GM18907 (cell line): ENCODE data around the gene PPIL1.
"Not testable (repeated sequence)": the region's sequence is repeated elsewhere in the genome, so short reads cannot be mapped to it uniquely, and the experiment has no call there.

Experiments used
- ATAC-seq: cut with Tn5 transposase; IDR thresholded peaks from one replicate; pipeline ENCODE4 v1.9.1; 2021; ENCODE audit warnings: mild to moderate bottlenecking, moderate library complexity; ENCODE audit not compliant: unreplicated experiment

The PPIL1 gene

DNA sequence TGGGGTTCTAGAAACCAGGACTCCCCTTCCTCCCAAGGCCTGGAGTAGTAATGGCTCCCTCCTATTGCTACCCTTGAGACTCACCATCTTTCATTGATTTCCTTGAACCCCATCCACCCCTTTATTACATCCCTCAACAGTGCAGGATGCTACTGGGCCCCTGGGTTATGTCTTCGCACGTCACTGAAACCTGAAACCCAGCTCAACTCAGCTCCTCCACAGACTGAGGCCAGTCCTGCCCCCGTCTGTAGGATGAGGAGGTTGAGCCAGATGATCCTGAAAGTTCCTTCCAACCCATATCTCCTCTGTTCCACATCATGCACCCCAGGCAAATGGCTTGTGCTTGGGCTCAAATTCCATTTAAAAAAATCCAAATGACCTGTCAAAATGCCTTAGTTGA is 56.8 kb downstream of the PPIL1 start:
- no peak for ATAC-seq

- ATAC-seq: no peak
These were observed 57.3 kb downstream of the PPIL1 start for GRCh38 chr6:36817176-36817817.

- no peak for ATAC-seq
These were observed 58.5 kb downstream of the PPIL1 start for GRCh38 chr6:36815962-36816735.

- no peak for ATAC-seq
These were observed 60.4 kb downstream of the PPIL1 start for GRCh38 chr6:36814249-36814648.

DNA sequence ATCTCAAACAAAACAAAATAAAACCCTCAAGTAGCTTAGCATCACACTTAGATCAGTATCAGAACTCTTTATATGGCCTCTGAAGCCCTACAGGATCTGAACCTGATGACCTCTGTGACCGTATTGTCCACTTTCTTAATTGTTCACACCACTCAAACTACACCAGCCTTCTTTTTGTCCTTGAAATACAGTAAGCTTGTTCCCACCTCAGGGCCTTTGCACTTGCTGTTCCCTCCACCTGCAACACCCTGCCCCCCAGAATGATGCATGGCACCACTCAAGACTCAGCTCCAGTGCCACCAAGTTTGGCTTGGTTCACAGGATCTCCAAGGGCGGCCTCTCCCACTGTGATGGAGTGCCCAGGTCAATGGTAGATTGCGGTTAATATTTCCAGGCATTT is 61.1 kb downstream of the PPIL1 start:
- no peak for ATAC-seq

DNA sequence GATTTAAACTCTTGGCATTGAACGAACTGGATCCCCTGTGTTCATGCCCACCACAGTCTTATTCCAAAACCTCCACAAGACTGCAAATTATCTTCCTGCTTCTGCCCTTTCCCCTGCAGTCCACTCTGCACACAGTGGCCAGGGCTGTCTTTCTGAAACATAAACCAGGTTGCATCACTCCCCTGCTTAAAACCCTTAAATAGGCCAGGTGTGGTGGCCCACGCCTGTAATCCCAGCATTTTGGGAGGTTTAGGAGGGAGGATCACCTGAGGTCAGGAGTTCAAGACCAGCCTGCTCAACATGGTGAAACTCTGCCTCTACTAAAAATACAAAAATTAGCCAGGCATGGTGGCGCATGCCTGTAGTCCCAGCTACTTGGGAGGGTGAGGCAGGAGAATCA is 61.6 kb downstream of the PPIL1 start:
- not testable (repeated sequence) for ATAC-seq

DNA sequence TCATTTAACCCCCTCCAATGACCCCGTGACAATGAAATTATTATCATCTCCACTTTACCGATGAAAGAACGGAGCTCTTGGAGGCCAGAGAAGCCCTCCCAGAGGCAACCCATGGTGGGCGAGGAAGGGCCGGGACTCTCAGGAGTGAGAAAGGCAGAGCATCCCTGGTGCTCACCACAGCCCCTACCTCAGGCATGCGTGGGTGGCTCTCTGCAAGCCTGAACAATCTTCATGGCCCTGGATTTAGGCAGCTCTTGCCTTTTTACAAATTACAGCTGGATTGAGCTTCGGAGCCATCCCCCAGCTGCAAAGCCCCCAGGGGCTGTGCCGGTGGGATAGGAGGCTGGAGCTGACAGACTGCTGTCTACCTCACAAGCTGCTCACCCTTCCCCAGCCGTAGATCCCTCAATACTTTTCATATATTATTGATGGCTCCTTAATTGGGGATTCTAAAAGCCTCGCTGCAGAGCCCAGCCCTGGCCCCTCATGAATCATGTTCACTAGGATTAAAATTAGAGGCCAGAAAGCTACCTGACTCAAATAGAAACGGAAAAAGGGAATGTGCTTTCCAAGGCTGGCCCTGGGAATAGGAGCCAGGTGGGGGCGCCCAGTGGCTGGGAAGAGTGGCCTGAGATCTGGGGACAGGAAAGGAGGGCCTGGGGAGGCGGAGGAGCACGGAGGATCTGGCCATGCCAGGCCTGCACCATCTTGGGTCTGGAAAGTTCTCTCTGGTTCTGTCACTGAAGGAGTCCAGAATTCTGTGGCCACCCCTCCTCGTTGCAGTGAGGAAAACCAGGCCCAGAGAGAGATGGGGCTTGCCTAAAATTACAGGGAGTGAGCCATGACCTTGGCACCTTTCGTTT is 64.4 kb downstream of the PPIL1 start:
- ATAC-seq: no peak

DNA sequence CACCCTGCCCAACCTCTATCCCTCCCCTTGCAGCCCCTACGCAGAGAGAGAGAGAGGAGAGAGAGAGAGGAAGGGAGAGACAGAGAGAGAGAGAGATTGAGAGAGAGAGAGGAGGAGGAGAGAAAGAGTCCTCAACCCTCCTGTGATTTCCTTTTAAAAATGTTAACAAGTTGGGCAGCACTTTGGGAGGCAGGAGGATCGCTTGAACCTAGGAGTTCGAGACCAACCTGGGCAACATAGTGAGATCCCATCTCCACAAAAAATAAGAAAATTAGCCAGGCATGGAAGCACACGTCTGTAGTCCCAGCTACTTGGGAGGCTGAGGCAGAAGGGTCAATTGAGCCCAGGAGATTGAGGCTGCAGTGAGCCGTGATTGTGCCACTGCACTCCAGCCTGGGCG is 65.4 kb downstream of the PPIL1 start:
- no peak for ATAC-seq

- no peak for ATAC-seq
These were observed 66.0 kb downstream of the PPIL1 start for GRCh38 chr6:36808634-36809033.

DNA sequence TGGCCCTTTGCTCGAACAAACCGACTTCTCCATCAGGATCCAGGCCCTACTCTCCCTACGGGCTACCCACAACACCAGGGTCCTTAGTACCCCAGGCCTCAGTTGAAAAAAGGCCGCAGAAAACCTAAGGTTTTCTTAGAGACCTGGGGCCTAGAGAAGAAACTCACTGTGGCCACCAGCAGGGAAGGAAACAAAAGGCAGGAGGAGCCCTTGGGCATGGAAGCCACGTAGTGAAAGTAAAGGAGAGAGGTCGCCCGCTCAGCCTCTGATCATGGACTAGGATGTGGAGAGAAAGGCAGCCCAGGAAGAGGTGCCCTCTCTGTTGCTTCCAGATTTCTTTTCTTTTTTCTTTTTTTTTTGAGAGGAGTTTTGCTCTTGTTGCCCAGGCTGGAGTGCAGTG is 66.9 kb downstream of the PPIL1 start:
- no peak for ATAC-seq

GRCh38 chr6:36807143-36807542 is 67.5 kb downstream of the PPIL1 start:
- ATAC-seq: no peak

GRCh38 chr6:36805917-36806316 is 68.7 kb downstream of the PPIL1 start:
- no peak for ATAC-seq

DNA sequence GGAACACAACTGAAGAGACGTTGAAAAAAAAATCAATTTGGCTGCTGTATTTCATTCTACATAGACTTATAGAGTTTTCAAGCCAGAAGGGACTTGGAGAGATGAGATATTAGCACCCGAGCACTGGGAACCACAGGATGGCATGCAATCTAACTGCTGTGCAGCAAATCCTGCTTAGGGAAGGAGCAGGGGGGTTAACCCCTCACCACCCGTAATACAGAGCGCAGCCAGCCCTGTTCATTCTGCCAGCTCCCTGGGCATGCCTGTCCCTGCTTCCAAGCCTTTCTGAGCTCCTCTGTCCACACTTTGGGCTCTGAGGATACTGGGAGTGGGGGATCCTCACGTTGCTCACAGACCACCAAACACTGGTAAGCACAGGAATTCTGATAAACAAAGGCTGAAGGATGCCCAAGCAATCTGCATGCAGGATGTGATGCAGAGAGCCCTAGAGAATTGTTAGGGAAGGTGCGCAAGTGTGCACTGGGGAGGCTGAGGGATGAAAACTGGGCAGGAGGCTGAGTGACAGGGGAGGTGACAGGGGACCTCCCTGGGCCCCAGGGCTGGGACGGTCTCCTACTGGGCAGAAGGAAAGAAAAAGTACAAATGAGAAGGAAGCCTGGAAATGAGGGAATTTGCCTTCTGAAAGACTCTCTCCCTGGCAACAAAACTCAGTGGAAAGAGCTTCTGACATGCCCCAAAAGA is 69.4 kb downstream of the PPIL1 start:
- ATAC-seq: no peak
